ENCODE data around the gene DHRSX. TPM values are rescaled to one million over a fixed set of nuclear protein-coding genes. Genes with fewer than 3 reads are reported as not detected.

Gene DHRSX
- total and polyA plus RNA-seq, 12 donors: 6.4 to 68.6 (median 27.7) TPM

GRCh38 chrX:2252331-2253065 is 248.3 kb downstream of the DHRSX start:
- H3K4me3 ChIP-seq: no peak overlapping the region
- TF ChIP-seq CTCF (IDR thresholded peaks at IDR 0.05) (no peak), POLR2A (IDR thresholded peaks at IDR 0.05) (no peak)
- intact Hi-C loops (cut with DNase I): no loop called here
- no peak for DNase-seq
- no peaks in the 10 kb centered on the region for H3K9me3 ChIP-seq (replicated peaks in 1 of 3)
- no peaks in the 10 kb centered on the region for H3K36me3 ChIP-seq (replicated peaks in 1 of 2)
- no peak overlapping the region for H3K27ac ChIP-seq
- WGBS, 4 donors: 83 to 92% (median 86%) methylated on average over 12 of the region's 12 CpGs
- H3K4me1 ChIP-seq (replicated peaks in 1 of 2): no peaks in the 10 kb centered on the region
- H3K27me3 ChIP-seq: no peaks in the 10 kb centered on the region

GRCh38 chrX:2251211-2251610 is 249.6 kb downstream of the DHRSX start:
- H3K27me3 ChIP-seq: no peaks in the 10 kb centered on the region
- 89 to 91% (median 90%) methylated on average over 5 of the region's 5 CpGs for WGBS, 4 donors
- no peaks in the 10 kb centered on the region for H3K36me3 ChIP-seq (replicated peaks in 1 of 2)
- no peak for TF ChIP-seq POLR2A (IDR thresholded peaks at IDR 0.05)
- no peak for TF ChIP-seq CTCF (IDR thresholded peaks at IDR 0.05)
- intact Hi-C loops (cut with DNase I): no loop called here
- no peak for DNase-seq
- H3K4me3 ChIP-seq: no peak overlapping the region
- H3K27ac ChIP-seq: no peak overlapping the region
- no peaks in the 10 kb centered on the region for H3K4me1 ChIP-seq (replicated peaks in 1 of 2)
- H3K9me3 ChIP-seq (replicated peaks in 1 of 3): no peaks in the 10 kb centered on the region

GRCh38 chrX:2243913-2244460 is 256.8 kb downstream of the DHRSX start:
- intact Hi-C loops (cut with DNase I): no loop called here
- Histone ChIP-seq H3K4me1 (replicated peaks in 1 of 2) (no peaks in the 10 kb centered on the region), H3K9me3 (replicated peaks in 1 of 3) (no peaks in the 10 kb centered on the region), H3K4me3 (no peak overlapping the region), H3K36me3 (replicated peaks in 1 of 2) (no peaks in the 10 kb centered on the region), H3K27me3 (no peaks in the 10 kb centered on the region), H3K27ac (no peak overlapping the region)
- TF ChIP-seq CTCF (IDR thresholded peaks at IDR 0.05): no peak
- TF ChIP-seq POLR2A (IDR thresholded peaks at IDR 0.05): no peak
- WGBS, 4 donors: 68 to 79% (median 76%) methylated on average over 11 to 12 of the region's 12 CpGs
- no peak for DNase-seq

- no peaks in the 10 kb centered on the region for H3K9me3 ChIP-seq (replicated peaks in 1 of 3)
- no peak for TF ChIP-seq CTCF (IDR thresholded peaks at IDR 0.05)
- no peak for TF ChIP-seq POLR2A (IDR thresholded peaks at IDR 0.05)
- H3K36me3 ChIP-seq (replicated peaks in 1 of 2): no peaks in the 10 kb centered on the region
- no peak overlapping the region for H3K4me3 ChIP-seq
- intact Hi-C loops (cut with DNase I): no loop called here
- 94 to 97% (median 95%) methylated on average over 15 to 22 of the region's 22 CpGs for WGBS, 4 donors
- H3K27me3 ChIP-seq: no peaks in the 10 kb centered on the region
- H3K27ac ChIP-seq: no peak overlapping the region
- DNase-seq: no peak
- no peaks in the 10 kb centered on the region for H3K4me1 ChIP-seq (replicated peaks in 1 of 2)
These were observed 257.8 kb downstream of the DHRSX start for GRCh38 chrX:2242980-2243379.

Data from adrenal gland (tissue), 12 donors.